PFSK-1 (cell line): ENCODE measurements around the gene CNFN.

Source experiments
- FOXP2 ChIP-seq: optimal IDR thresholded peaks from 2 replicates; pipeline ENCODE3; 2011; ENCODE audit warnings: borderline replicate concordance, control low read depth, inconsistent platforms; ENCODE audit not compliant: insufficient read depth; ENCODE audit errors: extremely low read length, extremely low read depth
- POLR2AphosphoS5 ChIP-seq: IDR thresholded peaks from 2 replicates; pipeline ENCODE4 v1.6.1; 2012; ENCODE audit warnings: low read depth, mild to moderate bottlenecking, control low read depth, low read length, moderate library complexity
- SIN3A ChIP-seq: IDR thresholded peaks from 2 replicates; pipeline ENCODE4 v1.6.1; 2012; ENCODE audit warnings: mild to moderate bottlenecking, low read length, moderate library complexity, borderline replicate concordance; ENCODE audit not compliant: insufficient read depth
- TAF1 ChIP-seq: IDR thresholded peaks from 2 replicates; pipeline ENCODE4 v1.6.1; 2012; ENCODE audit warnings: low read length, control low read depth, borderline replicate concordance; ENCODE audit not compliant: insufficient read depth
- TF ChIP-seq, protein P1 (sequence below), 2 experiments: IDR thresholded peaks; 2 replicates each; pipeline versions ENCODE4 v1.6.1 to v1.8.0; 2011 to 2012; ENCODE audit warnings: low read depth in 2 of 2, low read length in 2 of 2, control low read depth in 1 of 2, inconsistent platforms in 1 of 2, mild to moderate bottlenecking in 1 of 2, moderate library complexity in 1 of 2; ENCODE audit not compliant: insufficient read depth in 1 of 2

CNFN gene

GRCh38 chr19:42412227-42412626, 22.1 kb upstream of the CNFN start:
- TF ChIP-seq SIN3A = no peak
- no peak for TF ChIP-seq TAF1
- TF ChIP-seq FOXP2 = no peak
- no peak for TF ChIP-seq POLR2AphosphoS5
- TF ChIP-seq, protein P1, sequence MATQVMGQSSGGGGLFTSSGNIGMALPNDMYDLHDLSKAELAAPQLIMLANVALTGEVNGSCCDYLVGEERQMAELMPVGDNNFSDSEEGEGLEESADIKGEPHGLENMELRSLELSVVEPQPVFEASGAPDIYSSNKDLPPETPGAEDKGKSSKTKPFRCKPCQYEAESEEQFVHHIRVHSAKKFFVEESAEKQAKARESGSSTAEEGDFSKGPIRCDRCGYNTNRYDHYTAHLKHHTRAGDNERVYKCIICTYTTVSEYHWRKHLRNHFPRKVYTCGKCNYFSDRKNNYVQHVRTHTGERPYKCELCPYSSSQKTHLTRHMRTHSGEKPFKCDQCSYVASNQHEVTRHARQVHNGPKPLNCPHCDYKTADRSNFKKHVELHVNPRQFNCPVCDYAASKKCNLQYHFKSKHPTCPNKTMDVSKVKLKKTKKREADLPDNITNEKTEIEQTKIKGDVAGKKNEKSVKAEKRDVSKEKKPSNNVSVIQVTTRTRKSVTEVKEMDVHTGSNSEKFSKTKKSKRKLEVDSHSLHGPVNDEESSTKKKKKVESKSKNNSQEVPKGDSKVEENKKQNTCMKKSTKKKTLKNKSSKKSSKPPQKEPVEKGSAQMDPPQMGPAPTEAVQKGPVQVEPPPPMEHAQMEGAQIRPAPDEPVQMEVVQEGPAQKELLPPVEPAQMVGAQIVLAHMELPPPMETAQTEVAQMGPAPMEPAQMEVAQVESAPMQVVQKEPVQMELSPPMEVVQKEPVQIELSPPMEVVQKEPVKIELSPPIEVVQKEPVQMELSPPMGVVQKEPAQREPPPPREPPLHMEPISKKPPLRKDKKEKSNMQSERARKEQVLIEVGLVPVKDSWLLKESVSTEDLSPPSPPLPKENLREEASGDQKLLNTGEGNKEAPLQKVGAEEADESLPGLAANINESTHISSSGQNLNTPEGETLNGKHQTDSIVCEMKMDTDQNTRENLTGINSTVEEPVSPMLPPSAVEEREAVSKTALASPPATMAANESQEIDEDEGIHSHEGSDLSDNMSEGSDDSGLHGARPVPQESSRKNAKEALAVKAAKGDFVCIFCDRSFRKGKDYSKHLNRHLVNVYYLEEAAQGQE (IDR thresholded peaks at IDR 0.05; ENCODE audit: insufficient read depth in 1 of 2, low read depth in 2 of 2, low read length in 2 of 2) = no peak

DNA sequence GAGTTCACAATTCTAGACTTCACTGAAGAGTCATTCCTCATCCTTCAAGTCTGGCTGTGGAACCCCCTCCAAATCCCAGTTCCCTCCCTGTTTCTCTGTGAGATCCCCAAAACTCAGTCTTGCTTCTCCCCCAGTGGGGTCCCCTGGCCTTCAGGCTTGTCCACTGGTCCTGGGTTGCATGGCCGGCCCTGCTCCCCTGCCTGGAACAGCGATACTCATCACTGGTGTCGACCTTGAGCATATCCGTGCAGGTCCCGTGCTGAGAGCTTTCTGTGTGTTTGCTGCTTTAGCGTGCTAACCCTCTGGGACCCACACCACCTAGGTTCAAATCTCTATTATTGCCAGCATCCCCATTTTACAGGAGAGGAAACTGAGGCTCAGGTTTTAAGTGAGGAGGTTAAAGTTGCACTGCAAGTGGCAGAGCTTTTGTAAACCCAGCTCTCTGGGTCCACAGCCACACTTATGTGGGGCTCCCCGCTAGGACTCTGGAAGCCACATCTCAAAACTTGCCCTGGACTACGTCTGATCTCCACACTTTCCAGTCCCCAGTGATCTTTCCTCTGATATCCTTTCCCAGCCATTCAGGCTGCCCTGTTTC, 21.6 kb upstream of the CNFN start:
- no peak for TF ChIP-seq SIN3A
- TF ChIP-seq TAF1 = no peak
- TF ChIP-seq POLR2AphosphoS5 = no peak

DNA sequence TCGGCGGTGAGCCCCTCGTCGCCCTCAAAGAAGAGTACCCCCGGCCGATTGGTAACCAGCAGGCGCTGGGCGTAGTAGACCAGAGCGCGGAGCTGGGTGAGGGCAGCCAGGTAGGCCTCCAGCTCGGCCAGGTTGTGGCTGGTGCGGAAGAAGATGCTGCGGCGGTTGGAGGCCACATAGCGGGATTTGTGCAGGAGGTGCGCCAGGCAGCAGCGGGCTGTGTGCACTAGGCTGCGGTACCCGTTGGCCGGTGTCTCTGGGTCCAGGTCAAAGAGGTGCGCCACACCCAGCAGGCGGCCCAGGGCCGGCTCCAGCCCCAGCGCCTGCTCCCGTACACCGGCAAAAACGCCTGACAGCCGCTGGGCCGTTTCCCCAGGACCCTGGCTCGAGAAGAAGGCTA, 20.3 kb upstream of the CNFN start:
- no peak for TF ChIP-seq TAF1
- no peak for TF ChIP-seq FOXP2
- TF ChIP-seq POLR2AphosphoS5 = no peak
- TF ChIP-seq SIN3A = no peak
- TF ChIP-seq, protein P1 (IDR thresholded peaks at IDR 0.05; ENCODE audit: insufficient read depth in 1 of 2, low read depth in 2 of 2, low read length in 2 of 2) = no peak

- TF ChIP-seq POLR2AphosphoS5 (no peak), FOXP2 (no peak), SIN3A (no peak), TAF1 (no peak)
- TF ChIP-seq, protein P1 (IDR thresholded peaks at IDR 0.05; ENCODE audit: insufficient read depth in 1 of 2, low read depth in 2 of 2, low read length in 2 of 2) = no peak
Measured at GRCh38 chr19:42409477-42409876, 19.4 kb upstream of the CNFN start.

GRCh38 chr19:42407816-42408175, 17.7 kb upstream of the CNFN start:
- TF ChIP-seq, protein P1 (IDR thresholded peaks at IDR 0.05; ENCODE audit: insufficient read depth in 1 of 2, low read depth in 2 of 2, low read length in 2 of 2) = no peak
- TF ChIP-seq SIN3A (no peak), FOXP2 (no peak), POLR2AphosphoS5 (no peak), TAF1 (no peak)
